AG10803 (cell line): Measurements from ENCODE around the gene EEF2KMT.
"Not testable (repeated sequence)": the region's sequence is repeated elsewhere in the genome, so short reads cannot be mapped to it uniquely, and the experiment has no call there.

Experiments
- DNase-seq: peaks from one replicate; pipeline ENCODE4 v3.0.0; 2010; ENCODE audit warnings: low read depth
- H3K4me3 ChIP-seq: 2 replicates; pipeline ENCODE4 v1.5.1; 2011; ENCODE audit warnings: mild to moderate bottlenecking, low read length, control low read depth
- TF ChIP-seq, protein P1 (sequence below): conservative IDR thresholded peaks from 2 replicates; pipeline ENCODE4 v1.5.1; 2011; ENCODE audit warnings: mild to moderate bottlenecking, low read length, control low read depth, inconsistent platforms

Gene EEF2KMT

DNA sequence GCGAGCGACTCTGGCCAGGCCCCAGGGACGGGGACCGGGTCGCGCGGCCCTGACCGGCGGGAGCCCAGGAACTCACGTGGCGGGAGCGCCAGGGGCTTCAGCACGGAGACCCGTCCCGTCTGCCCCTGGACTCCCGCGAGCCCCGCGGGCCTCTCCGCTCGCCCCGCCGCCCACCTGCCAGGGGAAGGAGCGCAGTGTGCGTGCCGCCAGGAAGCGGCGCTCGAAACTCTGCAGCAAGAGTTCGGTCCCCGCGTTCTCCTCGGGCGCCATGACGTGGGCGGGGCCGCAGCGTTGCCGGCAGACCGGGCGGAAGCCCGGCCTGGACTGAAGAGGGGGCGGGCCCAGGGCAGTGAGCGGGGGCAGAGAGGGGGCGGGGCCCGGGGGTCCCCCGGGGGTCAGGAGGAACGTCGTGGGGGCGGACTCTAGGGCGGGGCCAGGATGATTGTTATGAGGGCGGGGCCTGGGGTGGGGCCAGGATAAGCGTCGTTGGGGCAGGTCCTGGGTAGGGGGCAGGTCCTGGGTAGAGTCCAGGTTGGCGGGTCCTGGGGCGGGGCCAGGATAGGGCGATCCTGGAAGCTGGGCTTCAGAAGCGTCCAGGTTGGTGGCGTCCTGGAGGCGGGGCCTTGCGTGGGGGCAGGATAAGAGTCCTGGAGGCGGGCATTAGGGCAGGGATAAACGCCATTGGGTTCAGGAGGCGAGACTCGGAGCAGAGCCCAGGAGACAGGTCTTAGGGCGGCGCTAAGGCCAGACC lies at the start of gene EEF2KMT:
TSS of gene EEF2KMT (minus strand) at position 326 of the 751 bp plus-strand sequence. CDS start at position 270, 56 bp downstream.
- peak; percentile 100 for DNase-seq
- peak within 1 kb of the TSS; percentile 67 for H3K4me3 ChIP-seq

DNA sequence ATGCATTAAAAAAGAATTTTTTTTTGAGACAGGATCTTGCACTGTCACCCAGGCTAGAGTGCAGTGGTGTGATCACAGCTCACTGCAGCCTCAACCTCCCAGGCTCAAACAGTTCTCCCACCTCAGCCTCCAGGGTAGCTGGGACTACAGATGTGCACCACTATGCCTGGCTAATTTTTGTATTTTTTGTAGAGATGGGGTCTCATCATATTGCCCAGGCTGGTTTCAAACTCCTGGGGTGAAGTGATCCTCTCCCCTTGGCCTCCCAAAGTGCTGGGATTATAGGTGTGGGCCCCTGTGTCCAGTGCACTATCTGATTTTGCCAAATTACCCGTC lies 47.0 kb upstream of the EEF2KMT start:
- not testable (repeated sequence) for DNase-seq, H3K4me3 ChIP-seq

- DNase-seq = no peak
- H3K4me3 ChIP-seq = no peak overlapping the region
- TF ChIP-seq, protein P1, sequence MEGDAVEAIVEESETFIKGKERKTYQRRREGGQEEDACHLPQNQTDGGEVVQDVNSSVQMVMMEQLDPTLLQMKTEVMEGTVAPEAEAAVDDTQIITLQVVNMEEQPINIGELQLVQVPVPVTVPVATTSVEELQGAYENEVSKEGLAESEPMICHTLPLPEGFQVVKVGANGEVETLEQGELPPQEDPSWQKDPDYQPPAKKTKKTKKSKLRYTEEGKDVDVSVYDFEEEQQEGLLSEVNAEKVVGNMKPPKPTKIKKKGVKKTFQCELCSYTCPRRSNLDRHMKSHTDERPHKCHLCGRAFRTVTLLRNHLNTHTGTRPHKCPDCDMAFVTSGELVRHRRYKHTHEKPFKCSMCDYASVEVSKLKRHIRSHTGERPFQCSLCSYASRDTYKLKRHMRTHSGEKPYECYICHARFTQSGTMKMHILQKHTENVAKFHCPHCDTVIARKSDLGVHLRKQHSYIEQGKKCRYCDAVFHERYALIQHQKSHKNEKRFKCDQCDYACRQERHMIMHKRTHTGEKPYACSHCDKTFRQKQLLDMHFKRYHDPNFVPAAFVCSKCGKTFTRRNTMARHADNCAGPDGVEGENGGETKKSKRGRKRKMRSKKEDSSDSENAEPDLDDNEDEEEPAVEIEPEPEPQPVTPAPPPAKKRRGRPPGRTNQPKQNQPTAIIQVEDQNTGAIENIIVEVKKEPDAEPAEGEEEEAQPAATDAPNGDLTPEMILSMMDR = no peak
Observed at GRCh38 chr16:5143761-5144620, 46.4 kb upstream of the EEF2KMT start.

DNA sequence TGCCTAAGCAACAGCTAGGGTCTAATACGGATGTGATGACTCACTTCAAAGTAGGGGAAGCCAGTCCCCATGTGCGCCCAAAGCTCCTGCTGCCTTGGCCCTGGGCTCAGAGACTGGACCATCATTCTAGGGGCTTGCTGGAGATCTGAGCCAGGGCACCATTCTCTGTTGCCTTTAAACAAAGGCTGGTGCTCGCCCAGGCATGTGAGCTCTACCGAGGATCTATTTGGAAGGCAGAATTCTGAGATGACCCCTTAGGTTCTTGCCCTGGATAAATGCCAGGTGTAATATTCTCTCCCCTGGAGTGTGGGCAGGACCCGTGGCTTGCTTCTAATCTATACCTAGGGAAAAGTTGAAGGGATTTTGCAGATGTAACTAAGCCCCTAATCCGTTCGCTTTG lies 42.6 kb upstream of the EEF2KMT start:
- not testable (repeated sequence) for H3K4me3 ChIP-seq, DNase-seq

DNA sequence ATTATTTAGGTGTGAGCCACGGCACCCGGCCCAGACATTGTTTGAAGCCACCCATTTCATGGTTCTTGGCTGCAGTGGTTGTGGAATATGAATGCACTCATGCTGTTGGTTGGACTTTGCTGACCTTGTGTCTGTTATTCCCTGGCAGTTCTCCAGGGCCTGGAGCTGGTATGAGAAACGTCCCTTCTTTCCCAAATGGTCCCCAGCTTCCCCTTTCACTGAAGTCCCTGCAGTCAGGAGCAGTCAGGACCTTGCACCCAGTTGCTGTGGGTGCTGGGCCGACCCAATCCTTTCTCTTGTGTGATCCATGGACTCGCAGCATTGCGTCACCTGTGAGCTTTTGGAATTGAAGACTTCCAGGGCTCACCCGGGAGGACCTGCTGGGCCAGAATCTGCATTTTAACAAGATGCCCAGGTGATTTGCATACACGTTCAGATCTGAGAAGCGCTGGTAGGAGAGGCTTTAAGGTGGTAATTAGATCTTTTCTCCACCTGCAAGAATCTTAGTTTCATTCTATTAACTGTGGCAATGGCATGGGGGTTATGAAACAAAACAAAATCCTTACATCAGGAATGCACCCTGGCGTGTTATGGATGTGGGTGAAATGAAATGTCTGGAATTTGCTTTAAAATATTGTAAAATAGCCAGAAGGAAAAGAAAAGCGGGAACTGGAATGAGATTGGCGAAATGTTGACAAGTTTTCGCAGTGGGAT lies 37.3 kb upstream of the EEF2KMT start:
- not testable (repeated sequence) for H3K4me3 ChIP-seq, DNase-seq

GRCh38 chr16:5132915-5133600 lies 35.5 kb upstream of the EEF2KMT start:
- not testable (repeated sequence) for H3K4me3 ChIP-seq, DNase-seq

DNA sequence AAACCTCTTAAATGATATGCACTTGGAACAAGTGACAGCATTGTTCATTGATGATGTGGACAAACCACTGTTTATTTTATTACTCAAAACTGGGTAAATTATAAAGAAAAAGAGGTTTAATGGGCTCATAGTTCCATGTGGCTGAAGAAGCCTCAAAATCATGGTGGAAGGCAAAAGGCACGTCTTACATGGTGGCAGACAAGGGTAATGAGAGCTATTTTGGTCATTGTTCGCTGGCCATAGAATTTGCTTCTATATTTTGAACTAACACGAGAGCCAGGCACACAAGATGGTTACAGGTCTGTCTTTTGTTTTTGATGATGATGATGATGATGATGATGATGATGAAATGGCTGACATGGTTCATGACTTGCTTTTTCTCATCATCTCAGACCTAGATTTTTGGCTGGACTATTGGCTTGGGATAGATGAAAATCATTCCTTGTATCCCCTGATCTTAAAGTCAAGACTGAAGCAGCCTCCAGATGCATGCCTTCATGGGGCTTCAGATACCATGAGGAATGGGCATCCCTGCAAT lies 33.9 kb upstream of the EEF2KMT start:
- not testable (repeated sequence) for DNase-seq, H3K4me3 ChIP-seq

DNA sequence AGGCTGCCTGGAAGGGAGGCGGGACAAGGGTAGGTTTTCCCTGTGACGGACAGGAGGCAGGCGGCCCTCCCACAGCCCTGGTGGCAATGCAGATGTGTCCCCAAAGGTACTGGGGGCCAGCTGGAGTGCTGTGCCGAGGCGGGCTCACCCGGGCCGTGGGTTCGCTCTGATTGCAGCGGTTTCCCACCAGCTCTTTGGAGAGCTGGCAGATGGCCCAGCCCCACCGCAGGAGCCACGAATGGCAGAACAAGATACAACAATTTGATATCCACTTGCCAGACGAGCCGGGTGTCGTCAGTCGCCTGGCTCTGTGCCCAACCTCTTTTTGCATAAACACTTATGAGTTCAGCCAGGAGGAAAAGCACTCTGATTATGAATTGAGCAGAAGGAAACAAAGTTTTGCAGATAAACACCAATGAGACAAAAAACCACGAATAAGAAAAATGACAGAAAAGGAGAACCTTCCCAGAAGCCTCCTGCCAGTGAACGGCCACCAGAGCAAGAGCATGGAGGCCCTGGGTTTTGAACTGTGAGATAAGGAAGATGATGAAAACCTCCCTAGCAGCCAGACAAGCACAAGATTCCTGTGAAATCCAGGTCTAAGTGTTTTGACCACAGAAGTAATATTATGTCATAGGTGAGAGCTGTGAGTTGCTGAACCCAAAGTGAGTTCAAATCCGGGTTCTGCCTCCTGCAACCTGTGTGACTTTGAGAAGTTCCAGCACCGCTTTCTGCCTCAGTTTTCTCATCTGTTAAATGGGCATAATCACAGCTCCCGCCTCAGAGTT lies 19.9 kb upstream of the EEF2KMT start:
- not testable (repeated sequence) for DNase-seq, H3K4me3 ChIP-seq

- H3K4me3 ChIP-seq, DNase-seq: not testable (repeated sequence)
Observed at GRCh38 chr16:5116780-5117295, 19.2 kb upstream of the EEF2KMT start.

DNA sequence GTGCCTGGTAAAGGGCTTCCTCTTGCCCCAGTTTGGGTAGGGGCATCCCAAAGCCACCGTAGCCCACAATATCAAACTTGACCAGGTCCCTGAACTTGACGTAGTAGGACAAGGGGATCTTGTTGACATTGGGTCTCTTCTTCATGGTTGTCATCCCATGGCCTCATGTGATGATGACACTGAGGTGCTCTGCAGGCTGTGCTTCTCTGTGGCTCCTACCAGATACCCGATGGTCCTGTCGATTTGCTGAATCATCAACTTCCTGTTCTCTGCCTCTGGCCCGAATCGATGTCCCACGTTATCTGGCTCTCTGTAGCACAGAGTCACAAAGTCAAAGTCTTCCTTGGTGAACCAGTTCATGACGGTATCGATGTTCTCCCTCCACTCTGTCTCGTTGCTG lies 13.3 kb upstream of the EEF2KMT start:
- not testable (repeated sequence) for H3K4me3 ChIP-seq, DNase-seq

- TF ChIP-seq, protein P1 = no peak
- no peak overlapping the region for H3K4me3 ChIP-seq
- no peak for DNase-seq
Observed at GRCh38 chr16:5108505-5109158, 11.0 kb upstream of the EEF2KMT start.

- DNase-seq, H3K4me3 ChIP-seq: not testable (repeated sequence)
Observed at GRCh38 chr16:5105039-5105438, 7.4 kb upstream of the EEF2KMT start.

- H3K4me3 ChIP-seq, DNase-seq: not testable (repeated sequence)
Observed at GRCh38 chr16:5103296-5104032, 5.9 kb upstream of the EEF2KMT start.

DNA sequence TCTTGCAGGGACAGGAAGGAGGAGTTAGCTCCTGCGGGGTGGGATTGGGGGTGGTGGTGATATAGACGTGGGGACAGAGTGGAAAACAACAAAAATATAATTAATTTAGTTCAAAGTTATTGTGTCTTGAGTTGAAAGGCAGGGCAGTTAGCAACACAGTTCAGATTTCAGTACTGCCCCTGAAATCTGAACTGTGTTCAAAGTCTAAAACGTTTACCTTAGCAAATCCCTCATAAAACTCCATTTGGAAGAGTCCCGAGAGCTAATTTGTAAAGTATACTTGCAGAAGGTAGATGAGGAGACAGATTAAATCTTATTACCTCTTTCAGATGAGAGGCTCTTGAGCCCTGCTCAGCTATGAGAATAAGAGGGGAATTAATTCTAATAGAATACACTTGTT lies 1.6 kb upstream of the EEF2KMT start:
- not testable (repeated sequence) for DNase-seq

More for the DNA sequence above, 1.6 kb upstream of the EEF2KMT start:
- H3K4me3 ChIP-seq = not testable (repeated sequence)
